HepG2 (cell line): ENCODE data around the gene ITPRIPL1. TPM values are rescaled to one million over a fixed set of nuclear protein-coding genes. Genes with fewer than 3 reads are reported as not detected.

Experiments used
- CSRNP1 ChIP-seq: sonication (generic); formaldehyde crosslinking; IDR thresholded peaks from 2 replicates; pipeline ENCODE4 v1.8.1; 2023; ENCODE audit warnings: mild to moderate bottlenecking, missing genetic modification reagents
- MTF2 ChIP-seq: sonication (generic); formaldehyde crosslinking; IDR thresholded peaks from 2 replicates; pipeline ENCODE4 v1.5.0; 2020; ENCODE audit warnings: missing genetic modification reagents, borderline replicate concordance
- NRL ChIP-seq: sonication (generic); formaldehyde crosslinking; IDR thresholded peaks from 2 replicates; pipeline ENCODE4 v1.5.0; 2020; ENCODE audit warnings: missing genetic modification reagents, mild to moderate bottlenecking, moderate library complexity, borderline replicate concordance
- SOX6 ChIP-seq, 2 experiments: fragments of 450-650 bp in 1 of 2; sonication (generic) in 1 of 2; formaldehyde crosslinking in 1 of 2; IDR thresholded peaks; 2 replicates each; pipeline versions ENCODE4 v1.4.0 to v1.6.1; 2017 to 2020; ENCODE audit warnings: antibody characterized with exemption in 1 of 2, mild to moderate bottlenecking in 1 of 2, missing genetic modification reagents in 1 of 2
- ZNF232 ChIP-seq: sonication (generic); formaldehyde crosslinking; IDR thresholded peaks from 2 replicates; pipeline ENCODE4 v1.4.0; 2020; ENCODE audit warnings: missing genetic modification reagents, borderline replicate concordance
- ZNF350 ChIP-seq: sonication (generic); formaldehyde crosslinking; IDR thresholded peaks from 2 replicates; pipeline ENCODE4 v1.4.0; 2020; ENCODE audit warnings: mild to moderate bottlenecking, low read depth, missing genetic modification reagents, borderline replicate concordance
- ZNF382 ChIP-seq: sonication (generic); formaldehyde crosslinking; IDR thresholded peaks from 2 replicates; pipeline ENCODE4 v1.5.0; 2020; ENCODE audit warnings: missing genetic modification reagents, mild to moderate bottlenecking, borderline replicate concordance
- ZNF792 ChIP-seq: IDR thresholded peaks from 2 replicates; pipeline ENCODE4 v1.6.1; 2016
- polyA plus RNA-seq, 8 experiments: library from polyadenylated mRNA; depleted of rRNA in 3 of 8; stranded (reverse) in 7 of 8; unstranded in 1 of 8; fragments of >200 nt; fragmentation: Illumina TruSeq in 4 of 8; extraction: Trizol in 4 of 8; gene quantifications; 2 replicates each; pipeline versions ENCODE4 v1.2.1 to v1.2.3, GENCODE V29; 2011 to 2016; ENCODE audit warnings: low read depth in 4 of 8, missing spikeins in 1 of 8, mixed read lengths in 1 of 8; ENCODE audit not compliant: insufficient read depth in 1 of 8
- total RNA-seq, 5 experiments: library from RNA; depleted of rRNA; stranded (reverse); fragments of >200 nt; fragmentation: Illumina TruSeq; extraction: Trizol; gene quantifications; 2 replicates each; pipeline ENCODE4 v1.2.3, GENCODE V29; 2016; ENCODE audit warnings: low read depth in 1 of 5
- TF ChIP-seq, protein P1 (sequence below): sonication (generic); formaldehyde crosslinking; IDR thresholded peaks from 2 replicates; pipeline ENCODE4 v1.4.0; 2020; ENCODE audit warnings: low read depth, missing genetic modification reagents
- TF ChIP-seq, protein P2 (sequence below): sonication (generic); formaldehyde crosslinking; IDR thresholded peaks from 2 replicates; pipeline ENCODE4 v1.8.0; 2022; ENCODE audit warnings: mild to moderate bottlenecking, missing genetic modification reagents
- TF ChIP-seq, protein P3 (sequence below): sonication (generic); formaldehyde crosslinking; IDR thresholded peaks from 2 replicates; pipeline ENCODE4 v1.4.0; 2020; ENCODE audit warnings: mild to moderate bottlenecking, missing genetic modification reagents

ITPRIPL1 gene
- total and polyA plus RNA-seq, 2 of the 13 experiments (the other 11 are each of a cell fraction or from before 2014, with no cell fraction given) = 4.3 to 11.7 TPM

DNA sequence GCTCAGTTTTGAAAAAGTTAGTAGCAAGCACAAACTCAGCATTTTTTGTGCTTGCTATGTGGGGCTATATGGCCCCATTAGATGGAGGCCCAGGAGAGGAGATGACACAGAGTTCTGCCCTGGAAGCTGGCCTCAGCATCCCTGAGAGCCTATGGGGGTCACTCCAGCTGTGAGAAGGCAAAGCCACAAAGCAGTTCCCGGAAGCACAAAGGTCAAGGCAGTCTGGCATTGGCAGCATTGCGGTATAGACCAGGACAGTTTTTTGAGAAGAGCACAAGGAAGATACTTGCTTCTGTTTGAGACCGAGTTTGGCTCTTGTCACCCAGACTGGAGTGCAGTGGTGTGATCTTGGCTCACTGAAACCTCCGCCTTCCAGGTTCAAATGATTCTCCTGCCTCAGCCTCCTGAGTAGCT, 7.5 kb upstream of the ITPRIPL1 start (continued):
- TF ChIP-seq ZNF232 (no peak), ZNF350 (CRISPR knock-in tag) (peak; percentile 51; the same call in 1 of the 2 replicates), ZNF382 (CRISPR knock-in tag) (no peak), SOX6 (IDR thresholded peaks at IDR 0.05) (no peak), SOX6 (CRISPR knock-in tag; IDR thresholded peaks at IDR 0.05) (peak; percentile 45), ZNF792 (CRISPR knock-in tag) (peak; percentile 10; the same call in 1 of the 2 replicates), MTF2 (CRISPR knock-in tag) (no peak), CSRNP1 (CRISPR knock-in tag) (0 out of 2 replicates have a peak, but pooled peaks have one; percentile 46), NRL (CRISPR knock-in tag) (no peak)
- TF ChIP-seq, protein P1, sequence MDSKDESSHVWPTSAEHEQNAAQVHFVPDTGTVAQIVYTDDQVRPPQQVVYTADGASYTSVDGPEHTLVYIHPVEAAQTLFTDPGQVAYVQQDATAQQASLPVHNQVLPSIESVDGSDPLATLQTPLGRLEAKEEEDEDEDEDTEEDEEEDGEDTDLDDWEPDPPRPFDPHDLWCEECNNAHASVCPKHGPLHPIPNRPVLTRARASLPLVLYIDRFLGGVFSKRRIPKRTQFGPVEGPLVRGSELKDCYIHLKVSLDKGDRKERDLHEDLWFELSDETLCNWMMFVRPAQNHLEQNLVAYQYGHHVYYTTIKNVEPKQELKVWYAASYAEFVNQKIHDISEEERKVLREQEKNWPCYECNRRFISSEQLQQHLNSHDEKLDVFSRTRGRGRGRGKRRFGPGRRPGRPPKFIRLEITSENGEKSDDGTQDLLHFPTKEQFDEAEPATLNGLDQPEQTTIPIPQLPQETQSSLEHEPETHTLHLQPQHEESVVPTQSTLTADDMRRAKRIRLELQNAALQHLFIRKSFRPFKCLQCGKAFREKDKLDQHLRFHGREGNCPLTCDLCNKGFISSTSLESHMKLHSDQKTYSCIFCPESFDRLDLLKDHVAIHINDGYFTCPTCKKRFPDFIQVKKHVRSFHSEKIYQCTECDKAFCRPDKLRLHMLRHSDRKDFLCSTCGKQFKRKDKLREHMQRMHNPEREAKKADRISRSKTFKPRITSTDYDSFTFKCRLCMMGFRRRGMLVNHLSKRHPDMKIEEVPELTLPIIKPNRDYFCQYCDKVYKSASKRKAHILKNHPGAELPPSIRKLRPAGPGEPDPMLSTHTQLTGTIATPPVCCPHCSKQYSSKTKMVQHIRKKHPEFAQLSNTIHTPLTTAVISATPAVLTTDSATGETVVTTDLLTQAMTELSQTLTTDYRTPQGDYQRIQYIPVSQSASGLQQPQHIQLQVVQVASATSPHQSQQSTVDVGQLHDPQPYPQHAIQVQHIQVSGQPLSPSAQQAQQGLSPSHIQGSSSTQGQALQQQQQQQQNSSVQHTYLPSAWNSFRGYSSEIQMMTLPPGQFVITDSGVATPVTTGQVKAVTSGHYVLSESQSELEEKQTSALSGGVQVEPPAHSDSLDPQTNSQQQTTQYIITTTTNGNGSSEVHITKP = peak; percentile 94
- TF ChIP-seq, protein P2, sequence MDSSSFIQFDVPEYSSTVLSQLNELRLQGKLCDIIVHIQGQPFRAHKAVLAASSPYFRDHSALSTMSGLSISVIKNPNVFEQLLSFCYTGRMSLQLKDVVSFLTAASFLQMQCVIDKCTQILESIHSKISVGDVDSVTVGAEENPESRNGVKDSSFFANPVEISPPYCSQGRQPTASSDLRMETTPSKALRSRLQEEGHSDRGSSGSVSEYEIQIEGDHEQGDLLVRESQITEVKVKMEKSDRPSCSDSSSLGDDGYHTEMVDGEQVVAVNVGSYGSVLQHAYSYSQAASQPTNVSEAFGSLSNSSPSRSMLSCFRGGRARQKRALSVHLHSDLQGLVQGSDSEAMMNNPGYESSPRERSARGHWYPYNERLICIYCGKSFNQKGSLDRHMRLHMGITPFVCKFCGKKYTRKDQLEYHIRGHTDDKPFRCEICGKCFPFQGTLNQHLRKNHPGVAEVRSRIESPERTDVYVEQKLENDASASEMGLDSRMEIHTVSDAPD = peak; percentile 70; the same call in 1 of the 2 replicates
- TF ChIP-seq, protein P3, sequence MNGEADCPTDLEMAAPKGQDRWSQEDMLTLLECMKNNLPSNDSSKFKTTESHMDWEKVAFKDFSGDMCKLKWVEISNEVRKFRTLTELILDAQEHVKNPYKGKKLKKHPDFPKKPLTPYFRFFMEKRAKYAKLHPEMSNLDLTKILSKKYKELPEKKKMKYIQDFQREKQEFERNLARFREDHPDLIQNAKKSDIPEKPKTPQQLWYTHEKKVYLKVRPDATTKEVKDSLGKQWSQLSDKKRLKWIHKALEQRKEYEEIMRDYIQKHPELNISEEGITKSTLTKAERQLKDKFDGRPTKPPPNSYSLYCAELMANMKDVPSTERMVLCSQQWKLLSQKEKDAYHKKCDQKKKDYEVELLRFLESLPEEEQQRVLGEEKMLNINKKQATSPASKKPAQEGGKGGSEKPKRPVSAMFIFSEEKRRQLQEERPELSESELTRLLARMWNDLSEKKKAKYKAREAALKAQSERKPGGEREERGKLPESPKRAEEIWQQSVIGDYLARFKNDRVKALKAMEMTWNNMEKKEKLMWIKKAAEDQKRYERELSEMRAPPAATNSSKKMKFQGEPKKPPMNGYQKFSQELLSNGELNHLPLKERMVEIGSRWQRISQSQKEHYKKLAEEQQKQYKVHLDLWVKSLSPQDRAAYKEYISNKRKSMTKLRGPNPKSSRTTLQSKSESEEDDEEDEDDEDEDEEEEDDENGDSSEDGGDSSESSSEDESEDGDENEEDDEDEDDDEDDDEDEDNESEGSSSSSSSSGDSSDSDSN (CRISPR knock-in tag) = peak; percentile 40; the same call in 1 of the 2 replicates
